Fibroblast of lung (primary cell): ENCODE results near the gene GGPS1. TPM values are rescaled to one million over a fixed set of nuclear protein-coding genes. Genes with fewer than 3 reads are reported as not detected.
"Not testable (repeated sequence)": the region's sequence is repeated elsewhere in the genome, so short reads cannot be mapped to it uniquely, and the experiment has no call there.

Experiments
- DNase-seq, 2 donors: peaks; one replicate each; pipeline versions ENCODE4 v3.0.0 to v3.0.0-alpha.2; 2010; ENCODE audit warnings: low read depth in 2 of 2
- H2AFZ ChIP-seq: 2 replicates; pipeline ENCODE4 v1.5.1; 2012; ENCODE audit warnings: low read length, control low read depth, inconsistent platforms
- H3K27ac ChIP-seq: 2 replicates; pipeline ENCODE4 v1.5.1; 2011; ENCODE audit warnings: low read length, control low read depth; ENCODE audit not compliant: insufficient read depth
- H3K27me3 ChIP-seq: 2 replicates; pipeline ENCODE4 v1.5.1; 2011; ENCODE audit warnings: mild to moderate bottlenecking, low read length; ENCODE audit not compliant: control insufficient read depth, insufficient read depth
- H3K36me3 ChIP-seq: 2 replicates; pipeline ENCODE4 v1.5.1; 2011; ENCODE audit warnings: low read length; ENCODE audit not compliant: control insufficient read depth, insufficient read depth
- H3K4me1 ChIP-seq: 2 replicates; pipeline ENCODE4 v1.5.1; 2011; ENCODE audit warnings: low read length; ENCODE audit not compliant: control insufficient read depth, insufficient read depth; ENCODE audit errors: extremely low read depth
- H3K4me2 ChIP-seq: 2 replicates; pipeline ENCODE4 v1.5.1; 2011; ENCODE audit warnings: low read length, control low read depth; ENCODE audit not compliant: insufficient read depth; ENCODE audit errors: extremely low read depth
- H3K4me3 ChIP-seq, 4 experiments: fragments of 200-600 bp in 1 of 4; sonication (generic) in 1 of 4; replicated peaks in 1 of 4; 2 replicates each; pipeline ENCODE4 v1.5.1; 2011 to 2016; ENCODE audit warnings: low read length in 4 of 4, low read depth in 3 of 4, mild to moderate bottlenecking in 3 of 4, control low read depth in 2 of 4, inconsistent platforms in 1 of 4, mixed read lengths in 1 of 4; ENCODE audit not compliant: insufficient read depth in 1 of 4; ENCODE audit errors: control extremely low read depth in 1 of 4
- H3K79me2 ChIP-seq: 2 replicates; pipeline ENCODE4 v1.5.1; 2012; ENCODE audit warnings: mild to moderate bottlenecking, low read length, inconsistent platforms; ENCODE audit not compliant: control insufficient read depth, insufficient read depth
- H3K9ac ChIP-seq: 2 replicates; pipeline ENCODE4 v1.5.1; 2011; ENCODE audit warnings: mild to moderate bottlenecking, low read length, control low read depth; ENCODE audit not compliant: insufficient read depth
- H3K9me3 ChIP-seq: 2 replicates; pipeline ENCODE4 v1.5.1; 2012; ENCODE audit warnings: low read depth, low read length; ENCODE audit not compliant: control insufficient read depth, insufficient read depth
- H4K20me1 ChIP-seq: 2 replicates; pipeline ENCODE4 v1.5.1; 2011; ENCODE audit warnings: low read length; ENCODE audit not compliant: control insufficient read depth, insufficient read depth; ENCODE audit errors: extremely low read depth
- EZH2 ChIP-seq: IDR thresholded peaks from 2 replicates; pipeline ENCODE4 v1.5.1; 2012; ENCODE audit warnings: low read length, control low read depth, mild to moderate bottlenecking; ENCODE audit errors: missing control alignments
- polyA plus RNA-seq, 2 donors: library from polyadenylated mRNA; depleted of rRNA in 1 of 2; stranded (reverse) in 1 of 2; unstranded in 1 of 2; fragments of >200 nt; gene quantifications; 2 replicates each; pipeline ENCODE4 v1.2.1, GENCODE V29; 2011 to 2012; ENCODE audit warnings: missing spikeins in 1 of 2
- total RNA-seq: library from RNA; depleted of rRNA; stranded (reverse); fragments of >200 nt; gene quantifications from 2 replicates; pipeline ENCODE4 v1.2.1, GENCODE V29; 2014
- TF ChIP-seq, protein P1 (sequence below), 2 donors: IDR thresholded peaks in 1 of 2; conservative IDR thresholded peaks in 1 of 2; 1 replicate in 1 of 2; 2 replicates in 1 of 2; pipeline ENCODE4 v1.5.1; 2011 to 2012; ENCODE audit warnings: low read length in 2 of 2, control low read depth in 1 of 2, inconsistent platforms in 1 of 2, low read depth in 1 of 2, mild to moderate bottlenecking in 1 of 2

GGPS1 gene
- total and polyA plus RNA-seq, 2 donors (not counting 1 experiment from before 2014, with no cell fraction given), result 24.3 to 37.5 TPM

DNA sequence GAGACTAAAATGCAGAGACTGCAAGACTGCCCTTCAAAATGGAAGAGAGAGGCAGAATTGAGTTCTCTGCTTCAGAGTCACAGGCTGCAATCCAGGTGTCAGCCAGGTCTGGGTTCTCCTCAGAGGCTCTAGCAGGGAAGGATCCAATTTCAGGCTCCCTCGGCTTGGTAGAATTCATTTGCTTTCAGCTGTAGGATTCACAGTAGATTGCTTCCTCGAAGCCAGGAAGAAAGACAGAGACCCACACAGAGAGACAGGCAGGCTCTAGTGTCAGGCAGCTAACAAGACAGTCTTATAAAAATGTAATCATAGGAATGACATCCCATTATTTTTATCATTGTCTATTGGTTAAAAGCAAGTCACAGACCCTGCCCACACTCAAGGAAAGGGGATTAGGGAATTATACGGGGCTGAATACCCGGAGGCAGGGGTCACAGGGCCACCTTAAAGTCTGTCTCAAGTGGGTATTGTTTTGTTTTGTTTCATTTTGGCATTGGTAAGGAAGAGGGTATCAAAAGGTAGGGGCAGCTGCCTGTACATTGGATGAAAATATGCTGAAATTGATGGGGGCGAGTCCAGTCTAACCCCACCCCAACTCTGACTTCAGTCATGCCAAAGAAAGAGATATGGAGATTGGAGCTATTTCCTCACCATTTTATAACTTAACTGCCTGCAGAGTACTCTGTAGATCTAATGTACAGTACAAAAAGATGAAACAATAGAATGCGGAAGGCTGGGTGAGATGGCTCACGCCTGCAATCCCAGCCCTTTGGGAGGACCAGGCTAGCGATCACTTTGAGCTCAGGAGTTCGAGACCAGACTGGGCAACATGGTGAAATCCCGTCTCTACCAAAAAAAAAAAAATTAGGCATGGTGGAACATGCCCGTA, 29.4 kb downstream of the GGPS1 start:
- Histone ChIP-seq H3K9ac (no peak overlapping the region), H3K4me1 (no peaks in the 10 kb centered on the region), H3K27me3 (no peaks in the 10 kb centered on the region), H3K4me2 (no peak overlapping the region), H4K20me1 (no peaks in the 10 kb centered on the region), H2AFZ (no peak overlapping the region), H3K4me3 (no peak overlapping the region), H3K79me2 (no peaks in the 10 kb centered on the region), H3K36me3 (no peaks in the 10 kb centered on the region), H3K9me3 (no peaks in the 10 kb centered on the region), H3K27ac (no peak overlapping the region)
- TF ChIP-seq EZH2, result no peak
- TF ChIP-seq, protein P1, sequence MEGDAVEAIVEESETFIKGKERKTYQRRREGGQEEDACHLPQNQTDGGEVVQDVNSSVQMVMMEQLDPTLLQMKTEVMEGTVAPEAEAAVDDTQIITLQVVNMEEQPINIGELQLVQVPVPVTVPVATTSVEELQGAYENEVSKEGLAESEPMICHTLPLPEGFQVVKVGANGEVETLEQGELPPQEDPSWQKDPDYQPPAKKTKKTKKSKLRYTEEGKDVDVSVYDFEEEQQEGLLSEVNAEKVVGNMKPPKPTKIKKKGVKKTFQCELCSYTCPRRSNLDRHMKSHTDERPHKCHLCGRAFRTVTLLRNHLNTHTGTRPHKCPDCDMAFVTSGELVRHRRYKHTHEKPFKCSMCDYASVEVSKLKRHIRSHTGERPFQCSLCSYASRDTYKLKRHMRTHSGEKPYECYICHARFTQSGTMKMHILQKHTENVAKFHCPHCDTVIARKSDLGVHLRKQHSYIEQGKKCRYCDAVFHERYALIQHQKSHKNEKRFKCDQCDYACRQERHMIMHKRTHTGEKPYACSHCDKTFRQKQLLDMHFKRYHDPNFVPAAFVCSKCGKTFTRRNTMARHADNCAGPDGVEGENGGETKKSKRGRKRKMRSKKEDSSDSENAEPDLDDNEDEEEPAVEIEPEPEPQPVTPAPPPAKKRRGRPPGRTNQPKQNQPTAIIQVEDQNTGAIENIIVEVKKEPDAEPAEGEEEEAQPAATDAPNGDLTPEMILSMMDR (conservative IDR thresholded peaks at IDR 0.05 in 1 of 2, IDR thresholded peaks at IDR 0.05 in 1 of 2; ENCODE audit: low read depth in 1 of 2, low read length in 2 of 2), result no peak
- DNase-seq, result no peak

DNA sequence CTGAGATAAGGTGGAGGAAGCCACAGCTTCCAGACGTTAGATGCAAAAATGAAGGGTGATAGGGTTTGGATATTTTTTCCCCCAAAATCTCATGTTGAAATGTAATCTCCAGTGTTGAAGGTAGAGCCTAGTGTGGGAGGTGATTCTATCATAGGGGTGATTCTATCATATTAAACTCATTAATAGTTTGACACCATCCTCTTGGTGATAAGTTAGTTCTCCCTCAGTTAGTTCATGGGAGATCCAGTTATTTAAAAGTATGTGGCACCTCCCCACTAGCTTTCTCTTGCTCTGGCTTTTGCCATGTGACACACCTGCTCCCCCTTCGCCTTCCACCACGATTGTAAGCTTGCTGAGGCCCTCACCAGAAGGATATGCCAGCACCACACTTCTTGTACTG, 30.5 kb downstream of the GGPS1 start:
- Histone ChIP-seq H3K4me2 (no peak overlapping the region), H2AFZ (no peak overlapping the region), H3K9ac (no peak overlapping the region), H3K9me3 (no peaks in the 10 kb centered on the region), H3K36me3 (no peaks in the 10 kb centered on the region), H3K79me2 (no peaks in the 10 kb centered on the region), H4K20me1 (no peaks in the 10 kb centered on the region), H3K4me3 (no peak overlapping the region), H3K27ac (no peak overlapping the region), H3K27me3 (no peaks in the 10 kb centered on the region), H3K4me1 (no peaks in the 10 kb centered on the region)
- no peak for DNase-seq
- TF ChIP-seq, protein P1 (conservative IDR thresholded peaks at IDR 0.05 in 1 of 2, IDR thresholded peaks at IDR 0.05 in 1 of 2; ENCODE audit: low read depth in 1 of 2, low read length in 2 of 2), result no peak
- no peak for TF ChIP-seq EZH2

DNA sequence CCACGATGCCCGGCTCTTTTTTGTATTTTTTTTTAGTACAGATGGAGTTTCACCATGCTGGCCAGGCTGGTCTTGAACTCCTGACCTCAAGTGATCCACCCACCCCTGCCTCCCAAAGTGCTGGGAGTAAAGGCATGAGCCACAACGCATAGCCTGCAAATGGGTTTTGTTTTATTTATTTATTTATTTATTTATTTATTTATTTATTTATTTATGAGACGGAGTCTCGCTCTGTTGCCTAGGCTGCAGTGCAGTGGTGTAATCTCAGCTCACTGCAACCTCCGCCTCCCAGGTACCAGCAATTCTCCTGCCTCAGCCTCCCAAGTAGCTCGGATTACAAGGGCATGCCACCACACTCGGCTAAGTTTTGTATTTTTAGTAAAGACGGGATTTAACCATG, 35.8 kb downstream of the GGPS1 start:
- H3K4me3 ChIP-seq, H2AFZ ChIP-seq, H3K4me1 ChIP-seq, H3K9me3 ChIP-seq, H3K27me3 ChIP-seq, H3K27ac ChIP-seq, DNase-seq, H3K79me2 ChIP-seq, H3K4me2 ChIP-seq, H4K20me1 ChIP-seq, H3K9ac ChIP-seq, H3K36me3 ChIP-seq: not testable (repeated sequence)
